Measurements from ENCODE around the gene KRT83.

KRT83 gene

GRCh38 chr12:52285172-52285745, 35.9 kb downstream of the KRT83 start:
- no peak for DNase-seq

- no peak for DNase-seq
Measured at GRCh38 chr12:52284562-52285171, 36.5 kb downstream of the KRT83 start.

GRCh38 chr12:52280796-52281560, 40.2 kb downstream of the KRT83 start:
- DNase-seq = no peak

- DNase-seq = no peak
Measured at GRCh38 chr12:52280319-52280795, 40.8 kb downstream of the KRT83 start.

GRCh38 chr12:52279422-52280318, 41.5 kb downstream of the KRT83 start:
- DNase-seq = no peak

- no peak for DNase-seq
Measured at GRCh38 chr12:52278575-52279421, 42.4 kb downstream of the KRT83 start.

- DNase-seq = no peak
Measured at GRCh38 chr12:52277486-52278245, 43.5 kb downstream of the KRT83 start.

GRCh38 chr12:52275686-52276085, 45.5 kb downstream of the KRT83 start:
- DNase-seq = no peak

GRCh38 chr12:52274521-52275120, 46.6 kb downstream of the KRT83 start, which contains the start of gene KRT86:
Gene KRT86, plus strand, starts transcription at chr12:52274645. Its CDS starts 27,272 bp downstream, at chr12:52301917.
- DNase-seq = no peak

GRCh38 chr12:52271158-52271557, 50.0 kb downstream of the KRT83 start:
- DNase-seq = no peak

GRCh38 chr12:52270541-52271070, 50.6 kb downstream of the KRT83 start:
- no peak for DNase-seq

- no peak for DNase-seq
Measured at GRCh38 chr12:52268212-52268611, 53.0 kb downstream of the KRT83 start.

GRCh38 chr12:52267699-52268098, 53.5 kb downstream of the KRT83 start:
- no peak for DNase-seq

- DNase-seq = no peak
Measured at GRCh38 chr12:52267266-52267665, 53.9 kb downstream of the KRT83 start.

- DNase-seq = no peak
Measured at GRCh38 chr12:52266514-52266913, 54.7 kb downstream of the KRT83 start.

GRCh38 chr12:52264435-52264825, 56.8 kb downstream of the KRT83 start:
- DNase-seq = no peak
